Liver (tissue), 9 donors: ENCODE measurements around the gene DLK1. TPM values are rescaled to one million over a fixed set of nuclear protein-coding genes. Genes with fewer than 3 reads are reported as not detected.

Source experiments
- DNase-seq: peaks from one replicate; pipeline ENCODE4 v3.0.0-alpha.2; 2017; ENCODE audit warnings: low spot score
- H3K27ac ChIP-seq, 2 donors: one replicate each; pipeline ENCODE4 v1.7.0; 2013; ENCODE audit warnings: inconsistent platforms in 2 of 2, low read length in 2 of 2, control low read depth in 1 of 2, low read depth in 1 of 2, mild to moderate bottlenecking in 1 of 2
- H3K27me3 ChIP-seq, 4 donors: one replicate each; pipeline versions ENCODE4 v1.6.1 to v1.7.0; 2013; ENCODE audit warnings: low read length in 3 of 4, inconsistent platforms in 1 of 4, mild to moderate bottlenecking in 1 of 4, moderate library complexity in 1 of 4; ENCODE audit not compliant: control insufficient read depth in 4 of 4, insufficient read depth in 4 of 4
- H3K36me3 ChIP-seq, 4 donors: one replicate each; pipeline versions ENCODE4 v1.6.1 to v1.7.0; 2013; ENCODE audit warnings: low read length in 3 of 4, mild to moderate bottlenecking in 3 of 4, low read depth in 1 of 4, moderate library complexity in 1 of 4; ENCODE audit not compliant: control insufficient read depth in 4 of 4, insufficient read depth in 3 of 4
- H3K4me1 ChIP-seq, 4 donors: one replicate each; pipeline versions ENCODE4 v1.6.1 to v1.7.0; 2013; ENCODE audit warnings: low read length in 3 of 4, mild to moderate bottlenecking in 3 of 4, moderate library complexity in 1 of 4; ENCODE audit not compliant: control insufficient read depth in 4 of 4, insufficient read depth in 4 of 4
- H3K4me3 ChIP-seq, 3 donors: one replicate each; pipeline versions ENCODE4 v1.6.1 to v1.7.0; 2013; ENCODE audit warnings: low read length in 3 of 3, control low read depth in 1 of 3, low read depth in 1 of 3, mild to moderate bottlenecking in 1 of 3
- H3K9ac ChIP-seq, 2 donors: one replicate each; pipeline ENCODE4 v1.7.0; 2013; ENCODE audit warnings: low read length in 2 of 2, mild to moderate bottlenecking in 2 of 2, moderate library complexity in 2 of 2, control low read depth in 1 of 2, low read depth in 1 of 2
- H3K9me3 ChIP-seq, 4 donors: one replicate each; pipeline versions ENCODE4 v1.6.1 to v1.7.0; 2013; ENCODE audit warnings: low read length in 3 of 4; ENCODE audit not compliant: control insufficient read depth in 4 of 4
- EGR1 ChIP-seq, 2 donors: IDR thresholded peaks; 2 replicates each; pipeline ENCODE4 v1.6.1; 2016 to 2018; ENCODE audit warnings: antibody characterized with exemption in 2 of 2, low read depth in 2 of 2
- FOXA1 ChIP-seq: IDR thresholded peaks from 2 replicates; pipeline ENCODE4 v1.6.1; 2016; ENCODE audit warnings: antibody characterized with exemption
- HNF4G ChIP-seq: IDR thresholded peaks from 2 replicates; pipeline ENCODE4 v1.6.1; 2016; ENCODE audit warnings: antibody characterized with exemption
- NR2F2 ChIP-seq: IDR thresholded peaks from 2 replicates; pipeline ENCODE4 v1.6.1; 2016; ENCODE audit warnings: antibody characterized with exemption
- RAD21 ChIP-seq, 2 donors: IDR thresholded peaks; 2 replicates each; pipeline ENCODE4 v1.6.1; 2016; ENCODE audit warnings: antibody characterized with exemption in 2 of 2, mild to moderate bottlenecking in 2 of 2
- REST ChIP-seq: IDR thresholded peaks from 2 replicates; pipeline ENCODE4 v1.6.1; 2016; ENCODE audit warnings: antibody characterized with exemption, mild to moderate bottlenecking
- SP1 ChIP-seq: IDR thresholded peaks from 2 replicates; pipeline ENCODE4 v1.6.1; 2018; ENCODE audit warnings: antibody characterized with exemption, mild to moderate bottlenecking
- TAF1 ChIP-seq: conservative IDR thresholded peaks from 2 replicates; pipeline ENCODE4 v1.6.1; 2016; ENCODE audit warnings: antibody characterized with exemption, mild to moderate bottlenecking
- YY1 ChIP-seq: IDR thresholded peaks from 2 replicates; pipeline ENCODE4 v1.6.1; 2016; ENCODE audit warnings: antibody characterized with exemption, mild to moderate bottlenecking
- ZBTB33 ChIP-seq: IDR thresholded peaks from 2 replicates; pipeline ENCODE4 v1.6.1; 2016; ENCODE audit warnings: antibody characterized with exemption
- WGBS: extraction: QIAGEN DNeasy Blood & Tissue Kit; methylation state at CpG from one replicate; pipeline ENCODE4 v1.1.7; 2013; 5-methylcytosine and 5-hydroxymethylcytosine counted together
- polyA plus RNA-seq, 2 donors: library from polyadenylated mRNA; stranded (reverse) in 1 of 2; unstranded in 1 of 2; fragments of 200-250 nt in 1 of 2; fragments of >200 nt in 1 of 2; fragmentation: Nextera tagmentation in 1 of 2; extraction: Ambion mirVana in 1 of 2; gene quantifications; one replicate each; pipeline versions ENCODE4 v1.2.1 to v1.2.3, GENCODE V29; 2013 to 2015
- total RNA-seq, 2 donors: library from RNA; depleted of rRNA; stranded (reverse); fragments of >200 nt; gene quantifications; one replicate each; pipeline ENCODE4 v1.2.3, GENCODE V29; 2014
- TF ChIP-seq, protein P1 (sequence below): fragments of 150-350 bp; IDR thresholded peaks from 2 replicates; pipeline ENCODE4 v1.5.1; 2017; ENCODE audit warnings: improper control_type of control experiment, low read depth, low read length; ENCODE audit not compliant: missing input control
- donor health status: healthy.
- donor health status: healthy.
- donor health status: healthy.
- donor health status: healthy.
- donor health status: healthy.

The DLK1 gene
- total and polyA plus RNA-seq, 4 donors: 0.42 to 331 (median 1.8) TPM; not detected in 1

DNA sequence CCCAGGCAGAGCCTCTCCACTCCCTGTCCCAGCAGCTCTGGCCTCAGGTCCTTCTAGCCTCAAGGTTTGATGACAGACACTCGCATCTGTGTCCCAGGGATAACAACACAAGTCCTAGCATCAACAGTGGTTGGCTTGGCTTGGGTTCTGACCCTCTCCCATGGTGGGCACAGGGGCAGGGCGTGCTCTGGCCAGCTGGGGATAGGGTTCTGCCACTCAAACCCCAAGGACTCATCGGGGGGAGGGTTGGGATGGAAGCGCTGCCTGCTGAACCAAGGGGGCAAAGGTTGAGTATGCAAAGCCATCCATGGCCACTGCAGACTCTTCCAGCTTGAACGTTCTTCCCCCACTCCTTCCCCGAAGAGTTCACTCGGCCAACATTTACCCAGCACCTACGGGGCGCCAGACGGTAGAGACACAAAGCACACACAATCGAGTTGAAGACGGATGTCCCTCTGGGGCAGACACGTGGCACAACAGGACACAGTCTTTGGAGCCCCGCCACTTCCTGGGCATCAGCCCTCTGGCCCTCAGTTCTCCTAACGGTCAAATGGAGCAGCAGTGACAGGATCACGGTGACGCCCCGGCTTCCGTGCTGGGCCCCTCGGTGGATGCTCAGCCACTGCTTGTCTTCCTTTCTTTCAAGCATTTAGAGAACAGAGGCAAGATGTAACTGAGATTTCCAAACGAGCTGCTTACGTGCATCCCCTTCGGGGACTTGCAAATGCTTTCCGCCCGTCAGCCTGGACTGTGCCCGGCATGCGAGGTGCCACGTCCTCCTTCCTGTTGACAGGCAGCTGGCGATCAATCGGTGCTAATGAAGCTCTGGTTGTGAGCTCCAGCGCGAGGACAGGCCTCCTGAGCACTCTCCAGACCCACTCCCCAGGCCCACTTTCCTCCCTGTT lies 42.6 kb downstream of the DLK1 start (continued):
- no peak for TF ChIP-seq NR2F2
- TF ChIP-seq, protein P1, sequence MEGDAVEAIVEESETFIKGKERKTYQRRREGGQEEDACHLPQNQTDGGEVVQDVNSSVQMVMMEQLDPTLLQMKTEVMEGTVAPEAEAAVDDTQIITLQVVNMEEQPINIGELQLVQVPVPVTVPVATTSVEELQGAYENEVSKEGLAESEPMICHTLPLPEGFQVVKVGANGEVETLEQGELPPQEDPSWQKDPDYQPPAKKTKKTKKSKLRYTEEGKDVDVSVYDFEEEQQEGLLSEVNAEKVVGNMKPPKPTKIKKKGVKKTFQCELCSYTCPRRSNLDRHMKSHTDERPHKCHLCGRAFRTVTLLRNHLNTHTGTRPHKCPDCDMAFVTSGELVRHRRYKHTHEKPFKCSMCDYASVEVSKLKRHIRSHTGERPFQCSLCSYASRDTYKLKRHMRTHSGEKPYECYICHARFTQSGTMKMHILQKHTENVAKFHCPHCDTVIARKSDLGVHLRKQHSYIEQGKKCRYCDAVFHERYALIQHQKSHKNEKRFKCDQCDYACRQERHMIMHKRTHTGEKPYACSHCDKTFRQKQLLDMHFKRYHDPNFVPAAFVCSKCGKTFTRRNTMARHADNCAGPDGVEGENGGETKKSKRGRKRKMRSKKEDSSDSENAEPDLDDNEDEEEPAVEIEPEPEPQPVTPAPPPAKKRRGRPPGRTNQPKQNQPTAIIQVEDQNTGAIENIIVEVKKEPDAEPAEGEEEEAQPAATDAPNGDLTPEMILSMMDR: no peak

DNA sequence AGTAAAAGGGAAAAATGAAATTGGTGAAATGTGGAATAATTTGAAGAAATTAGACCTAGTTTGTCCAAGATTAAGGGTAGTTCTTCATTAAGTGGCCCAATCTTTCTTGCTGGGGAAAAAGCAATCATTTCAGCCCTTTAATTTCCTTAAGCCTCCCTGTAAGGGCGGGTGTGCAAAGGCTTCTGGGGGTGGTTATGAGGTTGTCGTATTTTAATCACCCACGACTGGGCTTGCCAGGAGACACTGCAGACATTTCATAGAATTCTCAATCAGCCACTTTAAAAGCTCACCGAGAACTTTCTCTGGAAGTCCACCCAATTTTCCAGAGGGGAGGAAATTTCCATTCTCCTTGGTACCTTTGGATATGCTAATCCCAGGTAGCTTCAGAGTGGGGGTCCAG lies 43.4 kb downstream of the DLK1 start:
- no peak overlapping the region for H3K4me3 ChIP-seq
- TF ChIP-seq ZBTB33 (no peak), REST (no peak), EGR1 (IDR thresholded peaks at IDR 0.05; ENCODE audit: low read depth in 2 of 2) (no peak)
- no peaks in the 10 kb centered on the region for H3K4me1 ChIP-seq
- H3K9me3 ChIP-seq: no peaks in the 10 kb centered on the region
- no peaks in the 10 kb centered on the region for H3K36me3 ChIP-seq
- no peaks in the 10 kb centered on the region for H3K27me3 ChIP-seq
- WGBS: 80% methylated on average over 4 of the region's 4 CpGs
- H3K9ac ChIP-seq: no peak overlapping the region
- DNase-seq: no peak
- H3K27ac ChIP-seq: no peak overlapping the region

GRCh38 chr14:100770605-100771120 lies 44.0 kb downstream of the DLK1 start:
- Histone ChIP-seq H3K4me1 (no peaks in the 10 kb centered on the region), H3K9me3 (no peaks in the 10 kb centered on the region), H3K27me3 (no peaks in the 10 kb centered on the region), H3K36me3 (no peaks in the 10 kb centered on the region), H3K4me3 (no peak overlapping the region), H3K27ac (no peak overlapping the region), H3K9ac (no peak overlapping the region)
- 91% methylated on average over 5 of the region's 5 CpGs for WGBS
- DNase-seq: no peak
- no peak for TF ChIP-seq RAD21 (IDR thresholded peaks at IDR 0.05)
- TF ChIP-seq TAF1: no peak
- no peak for TF ChIP-seq ZBTB33
- no peak for TF ChIP-seq YY1
- TF ChIP-seq REST: no peak
- no peak for TF ChIP-seq SP1
- no peak for TF ChIP-seq HNF4G
- TF ChIP-seq, protein P1: no peak
- no peak for TF ChIP-seq FOXA1
- TF ChIP-seq EGR1 (IDR thresholded peaks at IDR 0.05; ENCODE audit: low read depth in 2 of 2): no peak
